ENCODE results near the gene SLC5A12. TPM values are rescaled to one million over a fixed set of nuclear protein-coding genes. Genes with fewer than 3 reads are reported as not detected.

The SLC5A12 gene
- total RNA-seq, 3 donors from 2014 or later = not detected

DNA sequence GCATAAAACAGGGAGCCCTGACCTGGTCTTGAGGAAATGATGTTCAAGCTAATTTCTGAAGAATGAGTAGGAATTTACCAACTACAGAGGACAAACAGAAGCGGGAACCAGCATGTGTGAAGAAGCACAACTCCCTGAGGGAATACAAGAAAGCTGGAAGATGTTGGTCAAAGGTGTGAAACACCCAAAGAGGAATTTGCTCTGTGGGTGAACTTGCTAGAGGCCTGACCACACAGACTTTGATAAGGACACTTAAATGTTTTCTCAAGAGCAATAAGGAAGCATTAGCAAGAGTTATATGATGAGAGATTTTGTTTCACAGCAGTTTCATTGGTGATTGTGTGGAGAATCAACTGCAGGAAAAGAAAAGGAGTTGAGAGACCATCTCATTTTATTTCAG is 17.6 kb downstream of the SLC5A12 start:
- Mint-ChIP-seq H3K36me3 (ENCODE audit: insufficient read depth) (no peaks in the 10 kb centered on the region), H3K4me1 (ENCODE audit: low read depth) (no peaks in the 10 kb centered on the region), H3K27me3 (ENCODE audit: low read depth) (no peaks in the 10 kb centered on the region), H3K9me3 (no peaks in the 10 kb centered on the region), H3K4me3 (no peak overlapping the region)
- DNase-seq (no peak), ATAC-seq (no peak)

DNA sequence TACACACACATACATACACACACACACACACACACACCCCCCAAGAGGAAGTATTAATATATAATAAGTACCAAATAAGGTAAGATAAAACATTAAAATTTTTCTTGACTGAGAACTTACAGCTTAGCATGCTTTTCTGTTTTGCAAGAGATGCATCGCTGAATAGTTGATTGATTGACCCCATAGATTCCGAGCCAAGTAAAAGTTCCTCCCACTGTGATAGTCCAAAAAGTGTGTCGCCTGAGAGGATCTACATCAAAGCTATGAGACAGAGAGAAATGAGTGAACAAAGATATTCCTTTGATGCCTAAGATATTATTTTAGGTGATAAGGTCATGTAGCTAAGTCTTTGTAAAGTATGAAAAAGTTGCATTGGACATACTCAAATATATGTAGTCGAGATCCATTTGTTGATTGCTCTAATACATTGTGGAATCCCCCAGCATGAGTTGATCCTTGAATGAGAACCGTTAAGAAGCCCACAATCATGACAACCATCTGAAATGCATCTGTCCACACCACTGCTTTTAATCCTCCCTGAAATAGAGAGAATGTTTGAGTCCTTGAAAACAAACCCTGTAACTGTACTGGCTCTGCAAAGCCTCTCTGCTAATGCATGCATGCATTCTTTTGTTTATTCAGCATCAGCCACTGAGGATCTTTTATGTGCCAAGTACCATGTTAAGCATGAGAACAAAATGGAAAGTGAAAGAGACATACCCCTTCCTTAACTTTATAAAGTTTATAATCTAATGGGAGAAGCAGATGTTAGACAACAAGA is 18.3 kb downstream of the SLC5A12 start:
- H3K27me3 Mint-ChIP-seq (ENCODE audit: low read depth) = no peaks in the 10 kb centered on the region
- no peaks in the 10 kb centered on the region for H3K4me1 Mint-ChIP-seq (ENCODE audit: low read depth)
- ATAC-seq (no peak), DNase-seq (no peak)
- H3K4me3 Mint-ChIP-seq = no peak overlapping the region
- H3K36me3 Mint-ChIP-seq (ENCODE audit: insufficient read depth) = no peaks in the 10 kb centered on the region
- H3K9me3 Mint-ChIP-seq = no peaks in the 10 kb centered on the region

- Mint-ChIP-seq H3K4me3 (no peak overlapping the region), H3K27me3 (ENCODE audit: low read depth) (no peaks in the 10 kb centered on the region), H3K36me3 (ENCODE audit: insufficient read depth) (no peaks in the 10 kb centered on the region), H3K9me3 (no peaks in the 10 kb centered on the region), H3K4me1 (ENCODE audit: low read depth) (no peaks in the 10 kb centered on the region)
- no peak for DNase-seq
- no peak for ATAC-seq
These were observed 19.5 kb downstream of the SLC5A12 start for GRCh38 chr11:26702406-26702805.

DNA sequence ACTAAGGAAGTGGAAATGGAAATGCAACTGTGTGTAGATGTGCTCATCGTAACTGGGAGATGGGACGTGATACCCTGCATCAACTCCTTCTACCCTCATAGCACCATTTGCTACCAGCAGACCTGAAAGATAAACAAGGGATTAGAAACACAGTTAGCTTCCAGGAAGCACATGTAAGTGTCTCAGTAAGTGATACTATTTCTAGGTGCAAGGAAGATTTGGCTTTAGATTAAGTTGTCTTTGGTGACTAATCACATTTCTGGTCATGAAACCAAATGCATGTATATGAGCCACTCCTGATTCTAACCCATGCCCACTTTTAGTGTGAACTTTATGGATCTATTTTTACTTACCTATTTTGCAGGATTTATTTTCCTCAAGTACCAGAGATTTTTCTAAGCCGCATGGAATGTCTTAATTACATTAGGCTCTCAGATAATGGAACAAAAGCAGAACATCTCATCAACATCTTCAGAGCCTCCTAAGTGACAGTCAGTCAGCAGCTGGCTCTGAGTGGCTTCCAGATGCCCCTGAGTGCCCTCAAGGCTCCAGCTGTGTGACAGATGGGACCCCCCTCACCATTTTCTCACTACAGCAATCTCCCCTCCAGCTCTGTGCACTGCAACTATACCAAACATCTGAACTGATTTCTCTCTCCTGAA is 21.2 kb downstream of the SLC5A12 start:
- H3K4me3 Mint-ChIP-seq = no peak overlapping the region
- DNase-seq (no peak), ATAC-seq (no peak)
- H3K9me3 Mint-ChIP-seq = no peaks in the 10 kb centered on the region
- no peaks in the 10 kb centered on the region for H3K36me3 Mint-ChIP-seq (ENCODE audit: insufficient read depth)
- H3K4me1 Mint-ChIP-seq (ENCODE audit: low read depth) = no peaks in the 10 kb centered on the region
- no peaks in the 10 kb centered on the region for H3K27me3 Mint-ChIP-seq (ENCODE audit: low read depth)

- Mint-ChIP-seq H3K36me3 (ENCODE audit: insufficient read depth) (no peaks in the 10 kb centered on the region), H3K4me3 (no peak overlapping the region), H3K4me1 (ENCODE audit: low read depth) (no peaks in the 10 kb centered on the region), H3K27me3 (ENCODE audit: low read depth) (no peaks in the 10 kb centered on the region), H3K9me3 (no peaks in the 10 kb centered on the region)
- ATAC-seq = no peak
- DNase-seq = no peak
These were observed 23.6 kb downstream of the SLC5A12 start for GRCh38 chr11:26698224-26698623.

- Mint-ChIP-seq H3K36me3 (ENCODE audit: insufficient read depth) (no peaks in the 10 kb centered on the region), H3K27me3 (ENCODE audit: low read depth) (no peaks in the 10 kb centered on the region), H3K9me3 (no peaks in the 10 kb centered on the region), H3K4me3 (no peak overlapping the region), H3K4me1 (ENCODE audit: low read depth) (no peaks in the 10 kb centered on the region)
- no peak for ATAC-seq
- no peak for DNase-seq
These were observed 25.5 kb downstream of the SLC5A12 start for GRCh38 chr11:26696330-26696729.

GRCh38 chr11:26688701-26689100 is 33.2 kb downstream of the SLC5A12 start:
- no peak overlapping the region for H3K4me3 Mint-ChIP-seq
- peaks cover 6% of the 10 kb centered on the region for H3K9me3 Mint-ChIP-seq
- no peaks in the 10 kb centered on the region for H3K4me1 Mint-ChIP-seq (ENCODE audit: low read depth)
- DNase-seq (no peak), ATAC-seq (no peak)
- H3K27me3 Mint-ChIP-seq (ENCODE audit: low read depth) = no peaks in the 10 kb centered on the region
- H3K36me3 Mint-ChIP-seq (ENCODE audit: insufficient read depth) = no peaks in the 10 kb centered on the region

GRCh38 chr11:26687351-26687750 is 34.5 kb downstream of the SLC5A12 start:
- no peaks in the 10 kb centered on the region for H3K27me3 Mint-ChIP-seq (ENCODE audit: low read depth)

DNA sequence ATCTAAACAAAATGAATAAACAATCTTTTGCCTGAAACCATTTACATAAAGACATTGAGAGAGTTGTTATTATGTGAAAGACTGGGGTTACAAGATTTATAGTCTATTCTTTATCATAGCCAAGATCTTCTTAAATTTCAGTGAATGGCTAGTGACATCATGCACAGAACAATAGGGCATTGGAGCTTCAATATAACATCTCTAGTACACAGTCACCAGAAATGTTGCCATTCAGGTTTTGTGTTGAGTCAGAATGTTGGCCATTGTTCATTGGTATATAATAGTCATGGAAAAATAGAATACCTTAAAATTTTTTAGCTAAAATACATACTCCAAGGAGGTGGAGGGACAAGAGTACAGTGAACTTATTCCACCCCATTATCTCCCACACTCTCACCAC is 44.3 kb downstream of the SLC5A12 start:
- H3K27me3 Mint-ChIP-seq (ENCODE audit: low read depth) = no peaks in the 10 kb centered on the region
- no peak for ATAC-seq
- no peak for DNase-seq
- H3K36me3 Mint-ChIP-seq (ENCODE audit: insufficient read depth) = no peaks in the 10 kb centered on the region
- H3K4me1 Mint-ChIP-seq (ENCODE audit: low read depth) = no peaks in the 10 kb centered on the region
- H3K4me3 Mint-ChIP-seq = no peak overlapping the region
- H3K9me3 Mint-ChIP-seq = peaks cover 5% of the 10 kb centered on the region

More at GRCh38 chr11:26687351-26687750, 34.5 kb downstream of the SLC5A12 start:
- ATAC-seq (no peak), DNase-seq (no peak)
- Mint-ChIP-seq H3K36me3 (ENCODE audit: insufficient read depth) (no peaks in the 10 kb centered on the region), H3K4me3 (no peak overlapping the region), H3K4me1 (ENCODE audit: low read depth) (no peaks in the 10 kb centered on the region), H3K9me3 (peaks cover 6% of the 10 kb centered on the region)

DNA sequence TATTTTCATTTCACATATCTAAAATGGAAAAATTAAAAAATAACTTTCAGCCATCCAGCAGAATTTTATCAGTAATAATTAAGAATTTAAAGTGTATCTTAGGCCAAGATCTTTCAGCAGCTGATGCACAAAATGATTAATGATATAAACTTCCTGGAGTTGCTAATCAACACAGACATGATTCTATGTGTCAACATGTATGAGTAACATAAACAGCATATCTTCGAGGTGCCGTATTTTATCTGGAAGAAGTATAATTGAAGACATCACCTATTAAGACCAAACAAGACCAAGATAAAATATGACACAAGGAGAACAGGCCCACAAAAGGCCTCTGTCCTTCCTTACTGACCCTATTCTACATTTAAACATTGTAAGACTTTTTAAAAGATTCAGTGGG is 45.2 kb downstream of the SLC5A12 start:
- Mint-ChIP-seq H3K36me3 (ENCODE audit: insufficient read depth) (no peaks in the 10 kb centered on the region), H3K27me3 (ENCODE audit: low read depth) (no peaks in the 10 kb centered on the region), H3K9me3 (peaks cover 5% of the 10 kb centered on the region), H3K4me1 (ENCODE audit: low read depth) (no peaks in the 10 kb centered on the region), H3K4me3 (no peak overlapping the region)
- no peak for DNase-seq
- ATAC-seq = no peak

DNA sequence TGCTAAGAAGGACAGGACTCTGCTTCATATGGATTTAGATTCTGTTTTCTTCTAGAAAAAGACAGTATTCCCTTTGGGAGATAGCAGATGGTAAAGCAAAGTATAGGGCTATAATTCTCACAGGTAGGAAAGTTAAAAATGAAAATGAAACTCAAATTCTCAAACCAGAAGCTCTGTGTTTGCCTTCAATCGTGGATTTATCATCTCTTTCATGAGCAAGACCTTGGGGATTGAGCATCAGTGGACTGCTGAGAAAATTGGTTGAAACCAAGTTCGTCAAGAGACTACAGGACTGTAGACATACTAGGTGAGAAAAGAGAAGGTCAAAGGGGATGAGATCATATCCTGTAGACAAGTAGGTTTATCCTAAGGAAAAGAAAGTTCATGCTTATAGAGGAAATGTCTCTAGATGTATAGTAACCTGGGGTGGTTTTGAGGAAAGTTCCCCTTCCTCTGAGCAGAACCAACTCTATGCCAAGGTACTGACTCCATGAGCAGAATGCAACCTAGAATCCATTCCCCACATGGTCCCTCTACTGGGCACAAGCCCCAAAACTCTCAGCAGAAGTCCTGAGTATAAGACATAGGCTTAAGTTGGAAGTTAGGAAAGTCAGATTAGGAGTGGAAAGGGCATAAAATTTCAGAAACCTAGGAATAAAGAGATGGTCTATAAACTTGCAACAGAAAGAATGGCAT is 46.5 kb downstream of the SLC5A12 start:
- H3K27me3 Mint-ChIP-seq (ENCODE audit: low read depth) = no peaks in the 10 kb centered on the region
- ATAC-seq (no peak), DNase-seq (no peak)

GRCh38 chr11:26665946-26666345 is 55.9 kb downstream of the SLC5A12 start:
- Mint-ChIP-seq H3K4me1 (ENCODE audit: low read depth) (no peaks in the 10 kb centered on the region), H3K27me3 (ENCODE audit: low read depth) (no peaks in the 10 kb centered on the region), H3K9me3 (peaks cover 3% of the 10 kb centered on the region), H3K4me3 (no peak overlapping the region), H3K36me3 (ENCODE audit: insufficient read depth) (no peaks in the 10 kb centered on the region)
- DNase-seq (no peak), ATAC-seq (no peak)

More for the DNA sequence above, 46.5 kb downstream of the SLC5A12 start:
- no peaks in the 10 kb centered on the region for H3K36me3 Mint-ChIP-seq (ENCODE audit: insufficient read depth)
- no peak overlapping the region for H3K4me3 Mint-ChIP-seq
- H3K9me3 Mint-ChIP-seq = peaks cover 5% of the 10 kb centered on the region
- no peaks in the 10 kb centered on the region for H3K4me1 Mint-ChIP-seq (ENCODE audit: low read depth)

DNA sequence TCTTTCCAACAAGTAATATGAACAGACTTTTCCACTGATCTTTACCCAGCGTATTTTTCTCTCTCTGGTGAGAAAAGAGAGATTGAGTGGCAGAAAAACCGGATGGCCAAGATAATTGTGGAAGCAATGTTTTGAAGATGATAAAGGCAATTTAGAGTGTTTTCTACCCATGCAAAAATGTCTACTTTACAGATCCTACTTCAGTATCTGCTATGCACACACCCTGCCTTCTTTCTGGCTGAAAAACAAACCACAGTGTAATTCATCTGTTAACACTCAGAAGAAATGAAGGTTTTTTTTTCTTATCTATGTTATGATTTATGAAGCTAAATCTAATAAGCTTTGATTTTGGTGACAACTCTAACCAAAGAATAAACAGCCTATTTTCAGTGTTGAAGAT is 56.8 kb downstream of the SLC5A12 start:
- Mint-ChIP-seq H3K27me3 (ENCODE audit: low read depth) (no peaks in the 10 kb centered on the region), H3K9me3 (peaks cover 3% of the 10 kb centered on the region), H3K36me3 (ENCODE audit: insufficient read depth) (no peaks in the 10 kb centered on the region), H3K4me1 (ENCODE audit: low read depth) (no peaks in the 10 kb centered on the region), H3K4me3 (no peak overlapping the region)
- ATAC-seq (no peak), DNase-seq (no peak)

DNA sequence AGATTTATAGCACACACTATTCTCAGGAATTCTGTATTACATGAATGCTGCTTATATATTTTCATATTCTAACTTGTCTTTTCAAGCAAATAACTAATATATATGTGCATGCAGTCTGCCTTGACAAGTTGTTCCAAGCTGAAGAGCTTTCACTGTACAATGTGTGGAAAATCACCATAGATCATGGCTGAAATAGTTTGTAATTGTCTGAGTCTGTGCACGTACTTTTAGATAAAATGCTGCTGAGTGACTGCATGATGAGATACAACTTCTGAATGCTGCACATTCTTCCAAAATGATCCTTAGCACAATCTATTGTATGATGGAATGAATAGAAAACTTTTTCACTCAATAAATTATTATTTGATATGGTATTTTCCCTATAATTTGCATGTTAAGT is 58.9 kb downstream of the SLC5A12 start:
- no peak overlapping the region for H3K4me3 Mint-ChIP-seq
- no peaks in the 10 kb centered on the region for H3K4me1 Mint-ChIP-seq (ENCODE audit: low read depth)
- no peaks in the 10 kb centered on the region for H3K36me3 Mint-ChIP-seq (ENCODE audit: insufficient read depth)
- DNase-seq (no peak), ATAC-seq (no peak)
- H3K27me3 Mint-ChIP-seq (ENCODE audit: low read depth) = no peaks in the 10 kb centered on the region
- no peaks in the 10 kb centered on the region for H3K9me3 Mint-ChIP-seq

DNA sequence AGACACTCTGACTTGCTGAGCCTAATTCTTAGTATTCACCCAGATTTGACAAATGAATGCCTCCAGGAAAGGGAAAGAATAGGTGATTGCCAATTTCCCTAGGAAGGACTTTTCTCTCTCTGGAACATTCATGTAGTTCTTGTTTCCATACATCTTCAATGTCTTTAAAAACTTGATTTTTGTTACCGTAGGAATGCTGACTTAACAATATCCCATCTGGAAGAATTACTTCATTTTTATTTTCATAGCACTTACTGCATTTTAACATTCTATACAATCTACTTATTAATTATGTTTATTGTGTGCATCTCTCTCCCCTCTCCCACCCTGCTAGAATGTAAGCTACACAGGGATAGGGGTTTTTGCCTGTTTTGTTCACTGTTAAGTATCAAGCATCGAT is 66.6 kb downstream of the SLC5A12 start:
- Mint-ChIP-seq H3K4me3 (no peak overlapping the region), H3K36me3 (ENCODE audit: insufficient read depth) (no peaks in the 10 kb centered on the region), H3K27me3 (ENCODE audit: low read depth) (no peaks in the 10 kb centered on the region), H3K9me3 (no peaks in the 10 kb centered on the region), H3K4me1 (ENCODE audit: low read depth) (no peaks in the 10 kb centered on the region)
- ATAC-seq = no peak
- DNase-seq = no peak
